GM19468 (cell line): ENCODE data around the gene OPN1SW.

Source experiments
- ATAC-seq: cut with Tn5 transposase; IDR thresholded peaks from one replicate; pipeline ENCODE4 v1.9.1; 2021; ENCODE audit warnings: mild to moderate bottlenecking, moderate library complexity, moderate number of reproducible peaks; ENCODE audit not compliant: unreplicated experiment; ENCODE audit errors: extremely low read depth

OPN1SW gene

GRCh38 chr7:128737867-128738385 lies 37.7 kb downstream of the OPN1SW start:
- ATAC-seq: no peak

- no peak for ATAC-seq
Measured at GRCh38 chr7:128737441-128737840, 38.2 kb downstream of the OPN1SW start.

GRCh38 chr7:128735436-128735835 lies 40.2 kb downstream of the OPN1SW start:
- no peak for ATAC-seq

GRCh38 chr7:128734890-128735289 lies 40.7 kb downstream of the OPN1SW start:
- ATAC-seq: no peak

GRCh38 chr7:128733278-128733645 lies 42.3 kb downstream of the OPN1SW start:
- ATAC-seq: no peak

GRCh38 chr7:128732521-128733277 lies 42.9 kb downstream of the OPN1SW start:
- no peak for ATAC-seq

GRCh38 chr7:128731184-128731583 lies 44.4 kb downstream of the OPN1SW start:
- no peak for ATAC-seq

GRCh38 chr7:128729494-128729893 lies 46.1 kb downstream of the OPN1SW start:
- no peak for ATAC-seq

- no peak for ATAC-seq
Measured at GRCh38 chr7:128728598-128728997, 47.0 kb downstream of the OPN1SW start.

- ATAC-seq: no peak
Measured at GRCh38 chr7:128727239-128727638, 48.4 kb downstream of the OPN1SW start.

GRCh38 chr7:128726737-128727072 lies 48.9 kb downstream of the OPN1SW start:
- no peak for ATAC-seq

GRCh38 chr7:128726059-128726736 lies 49.4 kb downstream of the OPN1SW start:
- no peak for ATAC-seq

- ATAC-seq: no peak
Measured at GRCh38 chr7:128725531-128725930, 50.1 kb downstream of the OPN1SW start.

GRCh38 chr7:128724743-128725142 lies 50.9 kb downstream of the OPN1SW start:
- no peak for ATAC-seq
